Spleen (tissue), 7 donors: ENCODE results near the gene NR1I3.

Experiments
- POLR2A ChIP-seq, 3 donors: fragments of 450-650 bp; IDR thresholded peaks; one replicate each; pipeline ENCODE4 v1.5.1; 2017; ENCODE audit warnings: antibody characterized with exemption in 3 of 3, mild to moderate bottlenecking in 1 of 3
- POLR2AphosphoS5 ChIP-seq, 3 donors: sonication (generic); formaldehyde crosslinking; IDR thresholded peaks; one replicate each; pipeline ENCODE4 v1.5.1; 2017; ENCODE audit warnings: antibody characterized with exemption in 3 of 3
- TF ChIP-seq, protein P1 (sequence below), 11 experiments: fragments of 200-600 bp in 7 of 11; fragments of 450-650 bp in 4 of 11; sonication (generic) in 4 of 11; IDR thresholded peaks in 8 of 11; conservative IDR thresholded peaks in 3 of 11; 1 replicate in 7 of 11; 2 replicates in 4 of 11; pipeline versions ENCODE4 v1.4.0 to v1.8.0; 2016 to 2021; ENCODE audit warnings: antibody characterized with exemption in 11 of 11, inconsistent platforms in 4 of 11, mild to moderate bottlenecking in 1 of 11
- donor health status: DM: no; HTN: no; CAD: no; lungs with moderate emphysema.
- donor health status: DM: no; HTN: no; CAD: no.
- donor health status: DM: no; HTN: no; CAD: no.

DNA sequence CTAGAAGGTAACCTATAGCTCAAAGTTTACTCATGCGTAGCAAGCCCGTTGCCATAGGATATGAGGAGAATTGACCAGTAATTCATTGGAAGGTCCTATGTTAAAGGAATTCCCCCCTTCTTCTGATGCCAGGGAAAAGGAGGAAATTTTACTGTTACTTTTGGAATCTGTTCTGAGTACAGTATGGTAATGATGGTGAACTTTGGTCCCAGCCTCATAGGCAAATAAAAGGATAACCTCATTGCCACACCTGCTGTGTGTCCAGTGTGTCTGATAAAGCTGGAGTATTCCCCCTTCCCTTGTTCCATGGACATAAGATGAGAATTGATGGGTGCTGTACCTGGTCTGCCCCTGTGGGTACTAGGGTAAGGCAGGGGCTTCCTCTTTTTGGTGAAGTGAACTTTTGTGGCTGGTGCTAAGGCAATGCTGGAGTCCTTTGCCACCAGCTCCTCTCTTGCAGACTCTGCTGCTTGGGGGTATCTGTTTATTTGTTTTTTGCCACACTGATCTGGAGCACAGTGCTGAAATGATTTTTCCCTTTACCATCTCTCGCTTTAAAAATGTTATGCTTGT is 49.6 kb upstream of the NR1I3 start:
- TF ChIP-seq, protein P1, sequence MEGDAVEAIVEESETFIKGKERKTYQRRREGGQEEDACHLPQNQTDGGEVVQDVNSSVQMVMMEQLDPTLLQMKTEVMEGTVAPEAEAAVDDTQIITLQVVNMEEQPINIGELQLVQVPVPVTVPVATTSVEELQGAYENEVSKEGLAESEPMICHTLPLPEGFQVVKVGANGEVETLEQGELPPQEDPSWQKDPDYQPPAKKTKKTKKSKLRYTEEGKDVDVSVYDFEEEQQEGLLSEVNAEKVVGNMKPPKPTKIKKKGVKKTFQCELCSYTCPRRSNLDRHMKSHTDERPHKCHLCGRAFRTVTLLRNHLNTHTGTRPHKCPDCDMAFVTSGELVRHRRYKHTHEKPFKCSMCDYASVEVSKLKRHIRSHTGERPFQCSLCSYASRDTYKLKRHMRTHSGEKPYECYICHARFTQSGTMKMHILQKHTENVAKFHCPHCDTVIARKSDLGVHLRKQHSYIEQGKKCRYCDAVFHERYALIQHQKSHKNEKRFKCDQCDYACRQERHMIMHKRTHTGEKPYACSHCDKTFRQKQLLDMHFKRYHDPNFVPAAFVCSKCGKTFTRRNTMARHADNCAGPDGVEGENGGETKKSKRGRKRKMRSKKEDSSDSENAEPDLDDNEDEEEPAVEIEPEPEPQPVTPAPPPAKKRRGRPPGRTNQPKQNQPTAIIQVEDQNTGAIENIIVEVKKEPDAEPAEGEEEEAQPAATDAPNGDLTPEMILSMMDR (IDR thresholded peaks at IDR 0.05 in 8 of 11, conservative IDR thresholded peaks at IDR 0.05 in 3 of 11): no peak
- no peak for TF ChIP-seq POLR2A (IDR thresholded peaks at IDR 0.05)
- TF ChIP-seq POLR2AphosphoS5 (IDR thresholded peaks at IDR 0.05): no peak
